DND-41 (cell line): ENCODE data around the gene RUNX3.

Experiments
- CTCF ChIP-seq: IDR thresholded peaks from 2 replicates; pipeline ENCODE4 v1.5.1; 2012; ENCODE audit warnings: borderline replicate concordance, low read length, moderate library complexity, mild to moderate bottlenecking; ENCODE audit not compliant: poor library complexity, severe bottlenecking; ENCODE audit errors: extremely low read depth
- EZH2 ChIP-seq: IDR thresholded peaks from 3 replicates; pipeline ENCODE4 v1.6.1; 2012; ENCODE audit warnings: borderline replicate concordance, low read depth, mild to moderate bottlenecking, moderate library complexity, low read length, inconsistent platforms; ENCODE audit not compliant: severe bottlenecking

DNA sequence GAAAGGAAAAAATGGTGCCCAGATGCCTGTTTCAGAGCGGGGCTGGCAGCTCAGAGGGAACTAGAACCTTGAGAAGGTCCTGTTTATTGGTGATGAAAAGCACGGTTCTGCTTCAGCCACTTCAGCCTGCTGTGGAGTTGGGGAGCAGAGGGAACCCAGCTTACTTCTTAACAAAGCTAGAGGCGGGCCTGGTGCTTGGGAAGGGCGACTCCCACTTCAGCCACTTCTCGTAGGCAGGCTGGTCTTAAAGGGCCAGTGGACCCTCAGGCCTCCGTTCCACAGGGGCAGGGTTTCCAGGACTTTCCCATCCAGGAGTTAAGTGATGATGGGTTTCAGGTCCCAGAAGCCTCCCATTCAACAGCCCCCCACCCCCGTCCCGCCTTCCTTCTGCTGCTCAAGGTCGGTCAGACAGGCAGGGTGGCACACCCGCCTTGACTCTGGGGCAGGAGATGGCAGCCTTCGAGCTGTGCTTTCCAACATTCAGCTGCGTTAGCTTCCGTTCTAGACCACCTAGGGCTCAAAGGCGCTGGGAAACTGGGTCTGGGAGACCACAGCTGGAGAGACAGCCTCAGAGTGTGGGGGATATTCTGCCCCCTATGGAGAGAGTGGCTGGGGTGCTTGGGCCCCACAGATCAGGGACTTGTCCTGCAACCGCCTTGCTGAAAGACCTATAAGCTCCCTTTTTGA lies 3.4 kb downstream of the RUNX3 start:
- no peak for TF ChIP-seq EZH2
- TF ChIP-seq CTCF = no peak
